ENCODE results near the gene DOLPP1.

DOLPP1 gene

GRCh38 chr9:129077236-129077635 is 3.7 kb upstream of the DOLPP1 start:
- H3K27ac ChIP-seq (ENCODE audit: low read depth, low read length): no peak overlapping the region
- TF ChIP-seq CTCF (IDR thresholded peaks at IDR 0.05; ENCODE audit: low read depth, low read length, poor library complexity, severe bottlenecking) (no peak), EZH2phosphoT487 (IDR thresholded peaks at IDR 0.05; ENCODE audit: borderline replicate concordance, low read length) (no peak)
- H3F3A ChIP-seq (ENCODE audit: control insufficient read depth, insufficient read depth): 0 out of 2 replicates have a peak, but pooled peaks cover 3% of the 10 kb centered on the region
- H3K4me3 ChIP-seq (ENCODE audit: low read length): no peak overlapping the region
- no peaks in the 10 kb centered on the region for H3K9me3 ChIP-seq (ENCODE audit: control insufficient read depth, insufficient read depth, low read length)
- H3K79me2 ChIP-seq (ENCODE audit: control insufficient read depth, low read length): peaks cover 12% of the 10 kb centered on the region
- H4K20me1 ChIP-seq (ENCODE audit: control insufficient read depth, insufficient read depth, low read depth, low read length): peaks cover 8% of the 10 kb centered on the region; the same call in 1 of the 2 replicates
- H3K9me2 ChIP-seq (replicated peaks; ENCODE audit: control insufficient read depth, low read length): no peaks in the 10 kb centered on the region
- peaks cover 15% of the 10 kb centered on the region for H3K4me1 ChIP-seq (ENCODE audit: control insufficient read depth, low read length)
- no peaks in the 10 kb centered on the region for H3K27me3 ChIP-seq (ENCODE audit: control insufficient read depth, low read length)
- no peaks in the 10 kb centered on the region for H3K36me3 ChIP-seq (ENCODE audit: control insufficient read depth, low read length)
- no peak overlapping the region for H3K4me2 ChIP-seq (ENCODE audit: low read length)

- no peaks in the 10 kb centered on the region for H3K9me2 ChIP-seq (replicated peaks; ENCODE audit: control insufficient read depth, low read length)
- H4K20me1 ChIP-seq (ENCODE audit: control insufficient read depth, insufficient read depth, low read depth, low read length): peaks cover 8% of the 10 kb centered on the region; the same call in 1 of the 2 replicates
- peaks cover 29% of the 10 kb centered on the region for H3K79me2 ChIP-seq (ENCODE audit: control insufficient read depth, low read length)
- H3K4me3 ChIP-seq (ENCODE audit: low read length): no peak overlapping the region
- peaks cover 19% of the 10 kb centered on the region for H3K4me1 ChIP-seq (ENCODE audit: control insufficient read depth, low read length)
- no peaks in the 10 kb centered on the region for H3K27me3 ChIP-seq (ENCODE audit: control insufficient read depth, low read length)
- no peaks in the 10 kb centered on the region for H3K36me3 ChIP-seq (ENCODE audit: control insufficient read depth, low read length)
- no peak overlapping the region for H3K27ac ChIP-seq (ENCODE audit: low read depth, low read length)
- H3K9me3 ChIP-seq (ENCODE audit: control insufficient read depth, insufficient read depth, low read length): no peaks in the 10 kb centered on the region
- TF ChIP-seq EZH2phosphoT487 (IDR thresholded peaks at IDR 0.05; ENCODE audit: borderline replicate concordance, low read length): no peak
- no peak for TF ChIP-seq CTCF (IDR thresholded peaks at IDR 0.05; ENCODE audit: low read depth, low read length, poor library complexity, severe bottlenecking)
- no peak overlapping the region for H3K4me2 ChIP-seq (ENCODE audit: low read length)
- 0 out of 2 replicates have a peak, but pooled peaks cover 3% of the 10 kb centered on the region for H3F3A ChIP-seq (ENCODE audit: control insufficient read depth, insufficient read depth)
Observed at GRCh38 chr9:129078691-129079503, 2.0 kb upstream of the DOLPP1 start.

- peaks cover 8% of the 10 kb centered on the region; the same call in 1 of the 2 replicates for H4K20me1 ChIP-seq (ENCODE audit: control insufficient read depth, insufficient read depth, low read depth, low read length)
- peaks cover 19% of the 10 kb centered on the region for H3K4me1 ChIP-seq (ENCODE audit: control insufficient read depth, low read length)
- peaks cover 33% of the 10 kb centered on the region for H3K79me2 ChIP-seq (ENCODE audit: control insufficient read depth, low read length)
- TF ChIP-seq CTCF (IDR thresholded peaks at IDR 0.05; ENCODE audit: low read depth, low read length, poor library complexity, severe bottlenecking) (no peak), EZH2phosphoT487 (IDR thresholded peaks at IDR 0.05; ENCODE audit: borderline replicate concordance, low read length) (no peak)
- H3K27ac ChIP-seq (ENCODE audit: low read depth, low read length): no peak overlapping the region
- peak overlapping the region; percentile 99 for H3K4me2 ChIP-seq (ENCODE audit: low read length)
- no peaks in the 10 kb centered on the region for H3K36me3 ChIP-seq (ENCODE audit: control insufficient read depth, low read length)
- H3K27me3 ChIP-seq (ENCODE audit: control insufficient read depth, low read length): no peaks in the 10 kb centered on the region
- H3K9me3 ChIP-seq (ENCODE audit: control insufficient read depth, insufficient read depth, low read length): no peaks in the 10 kb centered on the region
- H3K9me2 ChIP-seq (replicated peaks; ENCODE audit: control insufficient read depth, low read length): no peaks in the 10 kb centered on the region
- no peaks in the 10 kb centered on the region for H3F3A ChIP-seq (ENCODE audit: control insufficient read depth, insufficient read depth)
- H3K4me3 ChIP-seq (ENCODE audit: low read length): peak overlapping the region; percentile 89
Observed at GRCh38 chr9:129079829-129080228, 1.1 kb upstream of the DOLPP1 start.
